ENCODE measurements around the gene CADPS. TPM values are rescaled to one million over a fixed set of nuclear protein-coding genes. Genes with fewer than 3 reads are reported as not detected.

CADPS gene
- total RNA-seq, 1 experiment from 2014 or later = 5.2 TPM

- Histone ChIP-seq H3K36me3 (replicated peaks; ENCODE audit: control insufficient read depth, insufficient read depth, low read length) (no peaks in the 10 kb centered on the region), H3K4me3 (ENCODE audit: insufficient read depth, low read depth, low read length) (no peak overlapping the region), H3K27me3 (ENCODE audit: control insufficient read depth, insufficient read depth, low read length) (no peaks in the 10 kb centered on the region)
- no peak for DNase-seq
These were observed 220.0 kb downstream of the CADPS start for GRCh38 chr3:62655056-62655690.

GRCh38 chr3:62653796-62654195 is 221.4 kb downstream of the CADPS start:
- Histone ChIP-seq H3K27me3 (ENCODE audit: control insufficient read depth, insufficient read depth, low read length) (no peaks in the 10 kb centered on the region), H3K4me3 (ENCODE audit: insufficient read depth, low read depth, low read length) (no peak overlapping the region), H3K36me3 (replicated peaks; ENCODE audit: control insufficient read depth, insufficient read depth, low read length) (no peaks in the 10 kb centered on the region)
- no peak for DNase-seq

- Histone ChIP-seq H3K27me3 (ENCODE audit: control insufficient read depth, insufficient read depth, low read length) (no peaks in the 10 kb centered on the region), H3K36me3 (replicated peaks; ENCODE audit: control insufficient read depth, insufficient read depth, low read length) (no peaks in the 10 kb centered on the region), H3K4me3 (ENCODE audit: insufficient read depth, low read depth, low read length) (no peak overlapping the region)
- DNase-seq = no peak
These were observed 227.5 kb downstream of the CADPS start for GRCh38 chr3:62647711-62648110.

DNA sequence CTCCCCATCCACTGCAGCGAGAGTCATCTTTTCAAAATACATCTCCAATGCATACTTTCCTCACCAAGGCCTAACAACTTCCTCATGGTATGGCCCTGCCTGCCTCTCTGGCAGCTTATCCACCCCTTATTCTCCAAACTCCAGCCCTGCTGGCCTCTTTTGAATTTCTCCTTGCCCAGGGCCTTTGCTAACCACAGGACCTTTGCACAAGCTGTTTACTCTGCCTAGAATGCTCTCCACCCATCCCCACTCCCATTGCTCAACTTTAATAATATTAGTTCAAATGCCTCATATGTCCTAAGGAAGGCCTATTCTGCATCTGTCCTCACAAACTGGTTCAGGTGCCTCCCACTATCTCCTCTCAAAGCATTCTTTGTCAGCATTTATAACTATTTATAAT is 230.7 kb downstream of the CADPS start:
- DNase-seq = no peak
- H3K4me3 ChIP-seq (ENCODE audit: insufficient read depth, low read depth, low read length) = no peak overlapping the region
- H3K27me3 ChIP-seq (ENCODE audit: control insufficient read depth, insufficient read depth, low read length) = no peaks in the 10 kb centered on the region
- no peaks in the 10 kb centered on the region for H3K36me3 ChIP-seq (replicated peaks; ENCODE audit: control insufficient read depth, insufficient read depth, low read length)

- Histone ChIP-seq H3K27me3 (ENCODE audit: control insufficient read depth, insufficient read depth, low read length) (no peaks in the 10 kb centered on the region), H3K4me3 (ENCODE audit: insufficient read depth, low read depth, low read length) (no peak overlapping the region), H3K36me3 (replicated peaks; ENCODE audit: control insufficient read depth, insufficient read depth, low read length) (no peaks in the 10 kb centered on the region)
- no peak for DNase-seq
These were observed 236.9 kb downstream of the CADPS start for GRCh38 chr3:62638316-62638715.

GRCh38 chr3:62636235-62636826 is 238.9 kb downstream of the CADPS start:
- Histone ChIP-seq H3K4me3 (ENCODE audit: insufficient read depth, low read depth, low read length) (no peak overlapping the region), H3K27me3 (ENCODE audit: control insufficient read depth, insufficient read depth, low read length) (no peaks in the 10 kb centered on the region), H3K36me3 (replicated peaks; ENCODE audit: control insufficient read depth, insufficient read depth, low read length) (no peaks in the 10 kb centered on the region)
- DNase-seq = no peak

DNA sequence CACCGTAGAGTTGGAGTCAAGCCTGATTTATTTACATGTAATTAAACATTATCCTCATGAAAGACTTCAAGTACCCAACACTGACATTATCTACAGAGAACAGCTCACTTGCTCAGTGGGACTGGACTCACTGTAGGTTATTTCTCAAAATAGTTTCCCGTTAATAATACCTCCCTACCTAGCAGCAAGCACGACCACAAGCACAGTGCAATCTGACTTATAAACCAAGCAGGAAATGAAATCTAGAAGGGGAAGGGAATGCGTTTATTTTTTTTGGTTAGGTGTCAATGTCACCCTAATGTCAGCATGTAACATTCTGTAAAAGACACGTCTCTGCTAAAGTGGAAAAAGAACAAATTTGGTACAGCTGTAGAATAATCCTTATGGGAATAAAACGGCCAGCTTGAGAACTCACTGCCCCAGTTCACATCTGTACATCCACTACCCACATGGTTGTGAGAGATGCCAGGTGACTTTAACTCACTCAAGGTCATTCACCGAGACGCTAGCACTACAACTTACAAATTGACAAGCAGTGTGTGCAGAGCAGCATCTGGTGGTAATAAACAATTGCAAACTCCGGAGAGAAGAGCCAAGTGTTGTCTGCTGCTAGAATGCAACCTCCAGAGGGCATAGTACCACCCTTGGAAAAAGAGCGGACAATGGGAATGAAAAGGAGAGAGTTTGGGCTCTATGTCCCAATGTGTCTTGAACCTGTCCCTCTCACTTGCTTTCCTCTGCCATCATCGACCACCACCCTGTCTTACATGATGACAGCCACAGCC is 242.5 kb downstream of the CADPS start:
- DNase-seq = peak; percentile 4
- no peaks in the 10 kb centered on the region for H3K27me3 ChIP-seq (ENCODE audit: control insufficient read depth, insufficient read depth, low read length)
- H3K4me3 ChIP-seq (ENCODE audit: insufficient read depth, low read depth, low read length) = no peak overlapping the region
- no peaks in the 10 kb centered on the region for H3K36me3 ChIP-seq (replicated peaks; ENCODE audit: control insufficient read depth, insufficient read depth, low read length)

DNA sequence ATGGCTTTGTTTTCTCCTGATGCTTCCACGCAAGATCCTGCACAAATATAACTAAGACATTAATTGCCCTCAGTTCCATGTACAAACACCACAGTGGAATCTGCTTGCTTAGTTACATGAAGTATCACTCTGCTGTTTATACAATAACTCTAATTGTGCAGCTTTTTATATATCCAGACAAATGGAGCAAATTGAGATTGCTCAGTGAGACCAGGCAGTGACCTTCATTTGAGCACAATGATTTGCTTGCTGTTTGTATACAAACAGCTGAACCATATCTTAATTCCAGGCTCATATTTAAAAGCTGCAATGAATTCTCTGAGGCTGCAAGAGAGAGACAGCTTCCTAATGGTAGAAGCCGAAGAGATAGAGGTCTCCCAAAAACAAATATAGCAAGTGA is 243.7 kb downstream of the CADPS start:
- no peak for DNase-seq
- no peak overlapping the region for H3K4me3 ChIP-seq (ENCODE audit: insufficient read depth, low read depth, low read length)
- no peaks in the 10 kb centered on the region for H3K36me3 ChIP-seq (replicated peaks; ENCODE audit: control insufficient read depth, insufficient read depth, low read length)

GRCh38 chr3:62630664-62631063 is 244.6 kb downstream of the CADPS start:
- no peak for DNase-seq
- H3K27me3 ChIP-seq (ENCODE audit: control insufficient read depth, insufficient read depth, low read length) = no peaks in the 10 kb centered on the region

More for the DNA sequence above, 243.7 kb downstream of the CADPS start:
- H3K27me3 ChIP-seq (ENCODE audit: control insufficient read depth, insufficient read depth, low read length) = no peaks in the 10 kb centered on the region

GRCh38 chr3:62625268-62625667 is 249.9 kb downstream of the CADPS start:
- no peaks in the 10 kb centered on the region for H3K36me3 ChIP-seq (replicated peaks; ENCODE audit: control insufficient read depth, insufficient read depth, low read length)
- no peak overlapping the region for H3K4me3 ChIP-seq (ENCODE audit: insufficient read depth, low read depth, low read length)
- DNase-seq = no peak
- H3K27me3 ChIP-seq (ENCODE audit: control insufficient read depth, insufficient read depth, low read length) = no peaks in the 10 kb centered on the region

More at GRCh38 chr3:62630664-62631063, 244.6 kb downstream of the CADPS start:
- H3K4me3 ChIP-seq (ENCODE audit: insufficient read depth, low read depth, low read length) = no peak overlapping the region
- no peaks in the 10 kb centered on the region for H3K36me3 ChIP-seq (replicated peaks; ENCODE audit: control insufficient read depth, insufficient read depth, low read length)

GRCh38 chr3:62624185-62624584 is 251.0 kb downstream of the CADPS start:
- H3K36me3 ChIP-seq (replicated peaks; ENCODE audit: control insufficient read depth, insufficient read depth, low read length) = no peaks in the 10 kb centered on the region
- no peaks in the 10 kb centered on the region for H3K27me3 ChIP-seq (ENCODE audit: control insufficient read depth, insufficient read depth, low read length)
- DNase-seq = no peak
- no peak overlapping the region for H3K4me3 ChIP-seq (ENCODE audit: insufficient read depth, low read depth, low read length)

- Histone ChIP-seq H3K36me3 (replicated peaks; ENCODE audit: control insufficient read depth, insufficient read depth, low read length) (no peaks in the 10 kb centered on the region), H3K4me3 (ENCODE audit: insufficient read depth, low read depth, low read length) (no peak overlapping the region), H3K27me3 (ENCODE audit: control insufficient read depth, insufficient read depth, low read length) (no peaks in the 10 kb centered on the region)
- DNase-seq = no peak
These were observed 252.6 kb downstream of the CADPS start for GRCh38 chr3:62622553-62623174.

DNA sequence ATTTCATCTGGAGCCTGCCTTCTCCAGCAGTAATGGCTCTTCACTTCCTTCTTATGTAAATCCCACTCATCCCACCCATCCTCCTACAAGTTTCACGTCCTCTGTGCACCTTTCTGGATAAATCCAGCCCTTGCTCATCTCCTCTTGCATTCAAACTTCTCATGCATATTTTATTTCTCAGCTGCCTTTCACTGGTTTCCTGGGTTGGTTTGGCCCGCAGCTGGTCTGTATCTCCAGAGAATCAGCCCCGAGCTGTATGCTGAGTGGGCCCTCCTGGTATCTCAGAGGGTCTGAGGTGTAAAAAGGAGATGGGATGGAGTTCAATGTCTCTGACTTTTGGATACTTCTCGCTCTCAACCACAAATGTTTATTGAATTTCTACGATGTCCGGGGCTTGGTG is 253.3 kb downstream of the CADPS start:
- Histone ChIP-seq H3K36me3 (replicated peaks; ENCODE audit: control insufficient read depth, insufficient read depth, low read length) (no peaks in the 10 kb centered on the region), H3K4me3 (ENCODE audit: insufficient read depth, low read depth, low read length) (no peak overlapping the region), H3K27me3 (ENCODE audit: control insufficient read depth, insufficient read depth, low read length) (no peaks in the 10 kb centered on the region)
- no peak for DNase-seq

DNA sequence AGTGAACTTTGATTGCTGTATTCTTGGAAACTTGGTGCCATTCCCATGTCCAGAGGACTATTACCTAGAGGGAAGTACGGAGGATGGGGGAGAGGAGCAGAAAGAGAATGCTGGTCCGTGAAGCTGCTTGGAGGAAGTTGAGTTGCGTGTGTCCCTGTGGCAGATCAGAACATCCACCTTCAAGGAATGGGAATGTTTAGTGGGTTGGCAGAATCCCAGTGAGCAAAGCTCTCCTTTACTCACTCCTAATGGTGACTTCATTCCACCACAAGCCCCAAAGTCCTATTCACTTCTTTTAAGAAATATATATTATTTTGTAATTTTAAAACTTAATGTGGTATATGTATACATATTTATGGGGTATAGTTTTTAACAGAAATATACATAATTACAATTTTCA is 254.0 kb downstream of the CADPS start:
- Histone ChIP-seq H3K27me3 (ENCODE audit: control insufficient read depth, insufficient read depth, low read length) (no peaks in the 10 kb centered on the region), H3K4me3 (ENCODE audit: insufficient read depth, low read depth, low read length) (no peak overlapping the region), H3K36me3 (replicated peaks; ENCODE audit: control insufficient read depth, insufficient read depth, low read length) (no peaks in the 10 kb centered on the region)
- DNase-seq = no peak

Data from H7 (cell line).